Tibial artery (tissue), 4 donors: ENCODE results near the gene TEX12.

Source experiments
- DNase-seq, 2 donors: peaks; one replicate each; pipeline ENCODE4 v3.0.0-alpha.2; 2019
- H3K27ac ChIP-seq, 2 donors: fragments of 200-600 bp; sonication (generic) in 1 of 2; 1 replicate in 1 of 2; 2 replicates in 1 of 2; pipeline ENCODE4 v1.5.1; 2018 to 2019; ENCODE audit warnings: mild to moderate bottlenecking in 1 of 2
- H3K27me3 ChIP-seq, 2 donors: fragments of 200-600 bp; sonication (generic) in 1 of 2; one replicate each; pipeline versions ENCODE4 v1.5.1 to v1.6.0; 2016 to 2019
- H3K36me3 ChIP-seq, 3 donors: fragments of 200-600 bp; sonication (generic) in 2 of 3; one replicate each; pipeline ENCODE4 v1.5.1; 2016 to 2019; ENCODE audit warnings: mild to moderate bottlenecking in 2 of 3
- H3K4me1 ChIP-seq, 4 donors: fragments of 200-600 bp; sonication (generic) in 2 of 4; 1 replicate in 3 of 4; 2 replicates in 1 of 4; pipeline ENCODE4 v1.5.1; 2016 to 2019
- H3K4me3 ChIP-seq, 2 donors: fragments of 200-600 bp; sonication (generic) in 1 of 2; 1 replicate in 1 of 2; 2 replicates in 1 of 2; pipeline ENCODE4 v1.5.1; 2018 to 2019; ENCODE audit warnings: mild to moderate bottlenecking in 2 of 2
- H3K9me3 ChIP-seq, 3 donors: fragments of 200-600 bp; sonication (generic) in 1 of 3; one replicate each; pipeline ENCODE4 v1.5.1; 2016 to 2019
- intact Hi-C: fragments of 100-400 bp; cut with DNase I; formaldehyde crosslinking; loops from one replicate; pipeline ENCODE4 v1.15.0; 2023; ENCODE audit warnings: low total_unique reads
- TF ChIP-seq, protein P1 (sequence below), 2 experiments: fragments of 200-600 bp in 1 of 2; fragments of 450-650 bp in 1 of 2; IDR thresholded peaks; one replicate each; pipeline ENCODE4 v1.5.1; 2017 to 2019; ENCODE audit warnings: antibody characterized with exemption in 2 of 2, mild to moderate bottlenecking in 1 of 2, moderate library complexity in 1 of 2

Gene TEX12

DNA sequence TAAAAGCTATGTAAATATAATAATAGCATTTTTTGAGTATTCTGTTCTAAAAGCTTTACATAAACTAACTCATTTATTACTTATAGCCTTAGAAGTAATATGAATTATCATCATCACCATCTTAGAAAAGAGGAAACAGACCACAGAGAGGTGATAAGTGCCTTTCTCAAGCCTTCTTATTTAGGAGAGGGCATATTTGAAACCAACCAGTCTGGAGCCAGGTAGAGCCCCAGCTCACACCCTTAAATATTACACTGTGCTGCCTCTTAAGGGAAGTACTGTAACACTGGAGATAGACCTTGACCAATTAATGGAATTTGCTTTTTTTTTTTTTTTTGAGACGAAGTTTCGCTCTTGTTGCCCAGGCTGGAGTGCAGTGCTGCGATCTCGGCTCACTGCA, 10.4 kb downstream of the TEX12 start:
- Histone ChIP-seq H3K27ac (no peak overlapping the region), H3K27me3 (no peaks in the 10 kb centered on the region), H3K9me3 (no peaks in the 10 kb centered on the region), H3K4me1 (peaks cover 0 to 21% (median 5%) of the 10 kb centered on the region in 4 donors), H3K4me3 (no peak overlapping the region), H3K36me3 (no peaks in the 10 kb centered on the region)
- no peak for DNase-seq
- intact Hi-C loops = loop anchor here (10.0 kb wide), 1 partner anchor 63 kb away; no protein-coding TSS in a partner anchor
- TF ChIP-seq, protein P1, sequence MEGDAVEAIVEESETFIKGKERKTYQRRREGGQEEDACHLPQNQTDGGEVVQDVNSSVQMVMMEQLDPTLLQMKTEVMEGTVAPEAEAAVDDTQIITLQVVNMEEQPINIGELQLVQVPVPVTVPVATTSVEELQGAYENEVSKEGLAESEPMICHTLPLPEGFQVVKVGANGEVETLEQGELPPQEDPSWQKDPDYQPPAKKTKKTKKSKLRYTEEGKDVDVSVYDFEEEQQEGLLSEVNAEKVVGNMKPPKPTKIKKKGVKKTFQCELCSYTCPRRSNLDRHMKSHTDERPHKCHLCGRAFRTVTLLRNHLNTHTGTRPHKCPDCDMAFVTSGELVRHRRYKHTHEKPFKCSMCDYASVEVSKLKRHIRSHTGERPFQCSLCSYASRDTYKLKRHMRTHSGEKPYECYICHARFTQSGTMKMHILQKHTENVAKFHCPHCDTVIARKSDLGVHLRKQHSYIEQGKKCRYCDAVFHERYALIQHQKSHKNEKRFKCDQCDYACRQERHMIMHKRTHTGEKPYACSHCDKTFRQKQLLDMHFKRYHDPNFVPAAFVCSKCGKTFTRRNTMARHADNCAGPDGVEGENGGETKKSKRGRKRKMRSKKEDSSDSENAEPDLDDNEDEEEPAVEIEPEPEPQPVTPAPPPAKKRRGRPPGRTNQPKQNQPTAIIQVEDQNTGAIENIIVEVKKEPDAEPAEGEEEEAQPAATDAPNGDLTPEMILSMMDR (IDR thresholded peaks at IDR 0.05) = no peak

- intact Hi-C loops = loop anchor here (10.0 kb wide), 1 partner anchor 64 kb away; no protein-coding TSS in a partner anchor
- Histone ChIP-seq H3K4me1 (peaks cover 0 to 12% (median 5%) of the 10 kb centered on the region in 4 donors), H3K27ac (no peak overlapping the region), H3K9me3 (no peaks in the 10 kb centered on the region), H3K27me3 (no peaks in the 10 kb centered on the region), H3K36me3 (no peaks in the 10 kb centered on the region), H3K4me3 (no peak overlapping the region)
- DNase-seq = no peak
- TF ChIP-seq, protein P1 (IDR thresholded peaks at IDR 0.05) = no peak
Observed at GRCh38 chr11:112178428-112178827, 11.3 kb downstream of the TEX12 start.

DNA sequence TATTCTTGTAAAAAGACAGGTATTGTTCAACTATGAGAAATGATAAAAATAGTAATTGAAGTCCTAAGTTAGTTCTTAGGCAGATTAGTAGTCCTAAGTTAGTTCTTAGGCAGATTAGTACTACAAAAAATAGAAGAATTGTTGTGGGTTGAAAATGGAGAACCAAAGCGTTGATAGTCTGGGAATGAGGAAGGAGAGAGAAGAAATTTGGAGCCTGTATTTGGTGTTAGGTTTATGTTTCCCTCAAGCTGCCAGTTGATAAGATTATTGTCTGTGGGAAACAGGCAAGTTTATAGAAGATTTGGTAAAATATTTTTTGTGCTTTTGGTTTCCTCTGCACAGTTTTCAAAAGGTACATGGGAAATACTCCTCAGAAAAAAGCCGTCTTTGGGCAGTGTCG, 11.8 kb downstream of the TEX12 start:
- intact Hi-C loops = loop anchor here (10.0 kb wide), 1 partner anchor 64 kb away; no protein-coding TSS in a partner anchor
- no peak overlapping the region for H3K4me3 ChIP-seq

GRCh38 chr11:112179601-112180000, 12.4 kb downstream of the TEX12 start:
- Histone ChIP-seq H3K36me3 (no peaks in the 10 kb centered on the region), H3K9me3 (no peaks in the 10 kb centered on the region), H3K4me3 (no peak overlapping the region), H3K4me1 (peaks cover 0 to 10% (median 5%) of the 10 kb centered on the region in 4 donors), H3K27ac (no peak overlapping the region), H3K27me3 (no peaks in the 10 kb centered on the region)
- TF ChIP-seq, protein P1 (IDR thresholded peaks at IDR 0.05) = no peak
- DNase-seq = no peak
- intact Hi-C loops = loop anchor here (10.0 kb wide), 1 partner anchor 65 kb away; no protein-coding TSS in a partner anchor

More for the DNA sequence above, 11.8 kb downstream of the TEX12 start:
- no peak for DNase-seq
- Histone ChIP-seq H3K27me3 (no peaks in the 10 kb centered on the region), H3K4me1 (peaks cover 0 to 12% (median 5%) of the 10 kb centered on the region in 4 donors), H3K36me3 (no peaks in the 10 kb centered on the region), H3K27ac (no peak overlapping the region), H3K9me3 (no peaks in the 10 kb centered on the region)
- TF ChIP-seq, protein P1 (IDR thresholded peaks at IDR 0.05) = no peak

- Histone ChIP-seq H3K27ac (no peak overlapping the region), H3K4me1 (no peaks in the 10 kb centered on the region), H3K4me3 (no peak overlapping the region), H3K27me3 (no peaks in the 10 kb centered on the region), H3K36me3 (no peaks in the 10 kb centered on the region), H3K9me3 (no peaks in the 10 kb centered on the region)
- intact Hi-C loops = no loop called here
- DNase-seq = no peak
- TF ChIP-seq, protein P1 (IDR thresholded peaks at IDR 0.05) = no peak
Observed at GRCh38 chr11:112182867-112183266, 15.7 kb downstream of the TEX12 start.

DNA sequence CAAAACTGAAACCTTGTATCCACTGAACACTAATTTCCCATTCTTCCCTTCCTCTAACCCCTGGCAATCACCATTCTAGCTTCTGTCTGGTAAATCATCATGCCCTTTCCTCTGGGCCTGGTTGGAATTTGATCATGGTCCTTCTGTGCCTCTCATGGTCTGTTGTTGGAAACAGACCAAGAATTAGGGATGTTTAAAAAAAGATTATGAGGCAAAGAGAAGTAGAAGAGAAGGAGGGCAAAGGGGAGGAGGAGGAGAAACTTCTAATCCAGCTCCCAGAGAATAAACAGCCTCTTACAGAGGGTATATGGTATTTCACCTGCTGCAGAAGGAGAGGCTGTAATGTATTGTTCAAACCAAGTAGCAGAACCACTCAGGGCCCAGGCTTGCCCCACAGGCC, 18.7 kb downstream of the TEX12 start:
- H3K27me3 ChIP-seq = no peaks in the 10 kb centered on the region
- H3K9me3 ChIP-seq = no peaks in the 10 kb centered on the region
- DNase-seq = no peak
- H3K27ac ChIP-seq = no peak overlapping the region
- intact Hi-C loops = no loop called here
- no peak overlapping the region for H3K4me3 ChIP-seq
- TF ChIP-seq, protein P1 (IDR thresholded peaks at IDR 0.05) = no peak
- H3K4me1 ChIP-seq = no peaks in the 10 kb centered on the region
- no peaks in the 10 kb centered on the region for H3K36me3 ChIP-seq
